NB4 (cell line): ENCODE data around the gene ZFAND3.

Source experiments
- MYC ChIP-seq: IDR thresholded peaks from 2 replicates; pipeline ENCODE4 v1.6.1; 2011; ENCODE audit warnings: low read depth, low read length
- POLR2A ChIP-seq: IDR thresholded peaks from 2 replicates; pipeline ENCODE4 v1.6.1; 2011; ENCODE audit warnings: mild to moderate bottlenecking; ENCODE audit not compliant: insufficient read length; ENCODE audit errors: extremely low read depth
- TF ChIP-seq, protein P1 (sequence below): IDR thresholded peaks from one replicate; pipeline ENCODE4 v1.5.1; 2012; ENCODE audit warnings: low read depth, low read length
- TF ChIP-seq, protein P2 (sequence below): IDR thresholded peaks from 2 replicates; pipeline ENCODE4 v1.6.1; 2011; ENCODE audit warnings: low read depth, low read length

- TF ChIP-seq, protein P1, sequence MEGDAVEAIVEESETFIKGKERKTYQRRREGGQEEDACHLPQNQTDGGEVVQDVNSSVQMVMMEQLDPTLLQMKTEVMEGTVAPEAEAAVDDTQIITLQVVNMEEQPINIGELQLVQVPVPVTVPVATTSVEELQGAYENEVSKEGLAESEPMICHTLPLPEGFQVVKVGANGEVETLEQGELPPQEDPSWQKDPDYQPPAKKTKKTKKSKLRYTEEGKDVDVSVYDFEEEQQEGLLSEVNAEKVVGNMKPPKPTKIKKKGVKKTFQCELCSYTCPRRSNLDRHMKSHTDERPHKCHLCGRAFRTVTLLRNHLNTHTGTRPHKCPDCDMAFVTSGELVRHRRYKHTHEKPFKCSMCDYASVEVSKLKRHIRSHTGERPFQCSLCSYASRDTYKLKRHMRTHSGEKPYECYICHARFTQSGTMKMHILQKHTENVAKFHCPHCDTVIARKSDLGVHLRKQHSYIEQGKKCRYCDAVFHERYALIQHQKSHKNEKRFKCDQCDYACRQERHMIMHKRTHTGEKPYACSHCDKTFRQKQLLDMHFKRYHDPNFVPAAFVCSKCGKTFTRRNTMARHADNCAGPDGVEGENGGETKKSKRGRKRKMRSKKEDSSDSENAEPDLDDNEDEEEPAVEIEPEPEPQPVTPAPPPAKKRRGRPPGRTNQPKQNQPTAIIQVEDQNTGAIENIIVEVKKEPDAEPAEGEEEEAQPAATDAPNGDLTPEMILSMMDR, result no peak
- TF ChIP-seq, protein P2, sequence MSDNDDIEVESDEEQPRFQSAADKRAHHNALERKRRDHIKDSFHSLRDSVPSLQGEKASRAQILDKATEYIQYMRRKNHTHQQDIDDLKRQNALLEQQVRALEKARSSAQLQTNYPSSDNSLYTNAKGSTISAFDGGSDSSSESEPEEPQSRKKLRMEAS, result no peak
- TF ChIP-seq POLR2A (no peak), MYC (no peak)
Observed at GRCh38 chr6:37802810-37803209, 16.7 kb upstream of the ZFAND3 start.
